Measurements from ENCODE around the gene ADIPOR2.
"Not testable (repeated sequence)": the region's sequence is repeated elsewhere in the genome, so short reads cannot be mapped to it uniquely, and the experiment has no call there.

Gene ADIPOR2

DNA sequence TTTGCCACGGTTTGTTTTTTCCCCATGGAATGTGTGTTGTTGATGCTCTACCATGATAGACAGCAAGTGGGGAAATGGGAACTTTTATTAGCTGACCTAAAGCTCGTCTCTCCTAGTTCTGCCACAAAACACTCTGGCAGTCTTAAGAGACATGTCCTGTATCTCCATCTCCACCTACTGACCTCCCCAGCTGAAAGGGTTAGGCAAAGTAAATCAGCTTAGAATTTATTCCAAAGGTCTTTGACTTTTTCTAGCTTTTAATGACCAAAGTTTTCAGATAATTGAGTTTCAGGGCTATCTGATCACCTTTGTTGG is 9.4 kb upstream of the ADIPOR2 start:
- no peak for DNase-seq (ENCODE audit: low spot score)
- TF ChIP-seq, protein P1, sequence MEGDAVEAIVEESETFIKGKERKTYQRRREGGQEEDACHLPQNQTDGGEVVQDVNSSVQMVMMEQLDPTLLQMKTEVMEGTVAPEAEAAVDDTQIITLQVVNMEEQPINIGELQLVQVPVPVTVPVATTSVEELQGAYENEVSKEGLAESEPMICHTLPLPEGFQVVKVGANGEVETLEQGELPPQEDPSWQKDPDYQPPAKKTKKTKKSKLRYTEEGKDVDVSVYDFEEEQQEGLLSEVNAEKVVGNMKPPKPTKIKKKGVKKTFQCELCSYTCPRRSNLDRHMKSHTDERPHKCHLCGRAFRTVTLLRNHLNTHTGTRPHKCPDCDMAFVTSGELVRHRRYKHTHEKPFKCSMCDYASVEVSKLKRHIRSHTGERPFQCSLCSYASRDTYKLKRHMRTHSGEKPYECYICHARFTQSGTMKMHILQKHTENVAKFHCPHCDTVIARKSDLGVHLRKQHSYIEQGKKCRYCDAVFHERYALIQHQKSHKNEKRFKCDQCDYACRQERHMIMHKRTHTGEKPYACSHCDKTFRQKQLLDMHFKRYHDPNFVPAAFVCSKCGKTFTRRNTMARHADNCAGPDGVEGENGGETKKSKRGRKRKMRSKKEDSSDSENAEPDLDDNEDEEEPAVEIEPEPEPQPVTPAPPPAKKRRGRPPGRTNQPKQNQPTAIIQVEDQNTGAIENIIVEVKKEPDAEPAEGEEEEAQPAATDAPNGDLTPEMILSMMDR (IDR thresholded peaks at IDR 0.05; ENCODE audit: extremely low read depth, missing control alignments), result no peak

DNA sequence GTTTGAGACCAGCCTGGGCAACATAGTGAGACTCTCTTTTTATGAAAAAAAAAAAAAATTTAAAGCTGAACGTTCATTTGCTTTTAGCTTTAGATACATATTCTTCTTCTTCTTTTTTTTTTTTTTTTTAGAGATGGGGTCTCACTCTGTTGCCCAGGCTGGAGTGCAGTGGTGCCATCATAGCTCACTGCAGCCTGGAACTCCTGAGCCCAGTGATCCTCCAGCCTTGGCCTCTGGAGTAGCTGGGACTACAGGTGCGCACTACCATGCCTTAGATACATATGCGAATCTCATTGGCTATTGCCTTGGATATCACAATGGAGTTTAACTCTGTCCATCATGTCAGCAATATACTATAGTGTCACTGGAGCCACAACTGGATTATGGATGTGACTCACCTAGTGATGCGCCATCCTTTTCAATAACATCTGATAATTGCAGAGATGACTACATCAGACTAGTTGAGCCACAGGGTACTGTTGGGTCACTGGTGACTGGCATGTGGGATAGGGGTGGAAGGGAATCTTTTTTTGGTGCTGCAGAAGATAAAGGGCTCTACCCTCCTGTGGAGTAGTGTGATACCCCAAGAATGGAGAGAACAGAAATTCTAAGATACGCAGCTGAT is 2.7 kb upstream of the ADIPOR2 start:
- TF ChIP-seq, protein P1 (IDR thresholded peaks at IDR 0.05; ENCODE audit: extremely low read depth, missing control alignments), result no peak
- DNase-seq (ENCODE audit: low spot score), result no peak

DNA sequence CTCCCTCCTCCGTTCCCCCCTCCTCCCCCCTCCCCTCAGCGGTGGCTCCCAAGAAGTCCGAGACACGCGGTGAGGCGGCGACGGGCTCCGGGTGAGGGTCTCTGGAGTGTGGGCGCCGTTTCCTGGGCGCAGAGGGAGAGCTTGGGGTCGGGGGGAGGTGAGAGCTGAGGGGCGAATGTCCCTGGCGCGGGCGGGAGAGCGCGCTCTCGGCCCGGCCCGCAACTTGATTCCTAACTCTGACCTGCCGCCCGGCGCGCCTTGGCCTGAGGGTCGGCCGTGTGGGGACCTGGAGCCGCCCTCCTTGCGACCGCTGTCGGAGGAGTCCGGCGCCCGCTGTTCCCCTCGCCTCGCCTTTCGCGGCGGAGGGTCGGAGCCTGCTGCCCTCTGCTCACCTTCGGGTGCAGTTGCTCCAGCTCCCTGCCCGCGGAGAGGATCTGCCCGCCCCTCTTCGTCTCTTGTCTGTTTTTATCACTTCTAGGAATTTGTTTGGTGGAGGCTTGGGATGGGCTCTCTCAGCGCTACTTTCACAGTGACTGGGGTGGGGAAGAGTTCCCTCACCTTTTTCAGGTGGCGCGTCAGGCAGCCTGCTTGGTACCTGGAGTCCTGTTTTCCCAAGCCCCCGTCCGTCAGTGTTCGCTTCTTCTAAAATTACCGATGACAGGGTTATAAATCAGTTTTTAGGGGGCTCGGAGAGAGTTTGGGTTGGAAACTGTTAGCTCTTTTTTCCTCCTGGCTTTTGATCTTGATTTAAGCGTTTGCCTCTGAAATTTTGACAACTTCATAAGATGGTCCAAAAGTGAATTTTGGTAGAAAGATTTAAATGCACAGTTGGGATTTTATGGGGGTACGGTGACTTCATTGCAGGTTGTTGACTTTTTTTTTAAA is 495 bp downstream of the ADIPOR2 start:
- TF ChIP-seq, protein P1 (IDR thresholded peaks at IDR 0.05; ENCODE audit: extremely low read depth, missing control alignments), result no peak
- peak; percentile 56 for DNase-seq (ENCODE audit: low spot score)

DNA sequence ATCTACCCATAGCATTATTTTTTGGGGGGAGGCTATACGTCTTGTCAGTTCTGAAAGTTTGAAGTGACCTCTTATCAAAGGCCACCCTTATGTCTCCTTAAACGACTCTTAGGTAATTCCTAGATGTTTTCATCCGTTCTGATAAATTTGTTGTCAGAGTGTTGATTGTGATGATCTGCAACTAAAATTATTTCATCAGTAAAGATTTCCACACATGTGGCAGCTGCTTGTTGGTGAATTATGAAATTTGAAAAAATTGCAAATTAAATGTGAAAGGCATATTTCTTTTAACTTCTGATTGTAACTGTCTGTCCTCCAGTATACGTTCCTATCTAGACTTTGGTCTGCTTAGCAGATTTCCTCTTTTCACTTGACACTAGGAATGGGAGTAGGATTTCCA is 1.4 kb downstream of the ADIPOR2 start:
- TF ChIP-seq, protein P1 (IDR thresholded peaks at IDR 0.05; ENCODE audit: extremely low read depth, missing control alignments), result no peak
- DNase-seq (ENCODE audit: low spot score), result peak; percentile 8

DNA sequence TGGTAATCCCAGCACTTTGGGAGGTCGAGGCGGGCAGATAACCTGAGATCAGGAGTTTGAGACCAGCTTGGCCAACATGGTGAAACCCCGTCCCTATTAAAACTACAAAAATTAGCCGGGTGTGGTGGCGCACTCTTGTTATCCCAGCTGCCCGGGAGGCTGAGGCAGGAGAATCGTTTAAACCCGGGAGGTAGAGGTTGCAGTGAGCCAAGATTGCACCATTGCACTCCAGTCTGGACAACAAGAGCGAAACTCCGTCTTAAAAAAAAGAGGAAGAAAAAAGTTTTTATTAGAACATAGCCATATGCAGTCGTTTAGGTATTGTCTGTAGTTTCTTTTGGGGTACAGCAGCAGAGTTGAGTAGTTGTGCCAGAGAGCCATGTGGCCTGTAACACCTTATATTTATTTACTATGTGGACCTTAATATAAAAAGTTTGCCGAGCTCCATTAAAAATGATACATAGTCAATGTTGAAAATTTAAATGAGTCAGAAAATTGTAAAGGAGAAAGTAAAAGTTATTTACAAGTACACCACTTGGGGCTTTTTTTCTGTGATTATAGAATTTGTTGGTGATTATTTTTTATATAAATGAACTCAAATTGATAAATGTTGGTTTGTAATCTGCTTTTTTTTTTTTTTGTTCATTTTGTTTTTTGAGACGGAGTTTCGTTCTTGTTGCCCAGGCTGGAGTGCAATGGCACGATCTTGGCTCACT is 2.2 kb downstream of the ADIPOR2 start:
- DNase-seq (ENCODE audit: low spot score), result peak; percentile 10
- TF ChIP-seq, protein P1 (IDR thresholded peaks at IDR 0.05; ENCODE audit: extremely low read depth, missing control alignments), result no peak

DNA sequence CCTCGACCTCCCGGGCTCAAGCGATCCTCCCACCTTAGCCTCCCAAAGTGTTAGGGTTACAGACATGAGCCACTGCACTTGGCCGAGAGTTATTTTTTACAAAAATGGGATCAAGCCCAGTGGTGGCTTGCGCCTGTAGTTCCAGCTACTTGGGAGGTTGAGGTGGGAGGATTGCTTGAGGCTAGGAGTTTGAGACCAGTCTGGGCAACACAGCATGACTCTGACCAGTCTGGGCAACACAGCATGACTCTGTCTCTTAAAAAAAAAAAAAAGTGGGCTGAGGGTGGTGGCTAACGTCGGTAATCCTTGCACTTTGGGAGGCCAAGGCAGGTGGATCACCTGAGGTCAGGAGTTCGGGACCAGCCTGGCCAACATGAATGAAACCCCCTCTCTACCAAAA is 4.2 kb downstream of the ADIPOR2 start:
- not testable (repeated sequence) for DNase-seq (ENCODE audit: low spot score)

DNA sequence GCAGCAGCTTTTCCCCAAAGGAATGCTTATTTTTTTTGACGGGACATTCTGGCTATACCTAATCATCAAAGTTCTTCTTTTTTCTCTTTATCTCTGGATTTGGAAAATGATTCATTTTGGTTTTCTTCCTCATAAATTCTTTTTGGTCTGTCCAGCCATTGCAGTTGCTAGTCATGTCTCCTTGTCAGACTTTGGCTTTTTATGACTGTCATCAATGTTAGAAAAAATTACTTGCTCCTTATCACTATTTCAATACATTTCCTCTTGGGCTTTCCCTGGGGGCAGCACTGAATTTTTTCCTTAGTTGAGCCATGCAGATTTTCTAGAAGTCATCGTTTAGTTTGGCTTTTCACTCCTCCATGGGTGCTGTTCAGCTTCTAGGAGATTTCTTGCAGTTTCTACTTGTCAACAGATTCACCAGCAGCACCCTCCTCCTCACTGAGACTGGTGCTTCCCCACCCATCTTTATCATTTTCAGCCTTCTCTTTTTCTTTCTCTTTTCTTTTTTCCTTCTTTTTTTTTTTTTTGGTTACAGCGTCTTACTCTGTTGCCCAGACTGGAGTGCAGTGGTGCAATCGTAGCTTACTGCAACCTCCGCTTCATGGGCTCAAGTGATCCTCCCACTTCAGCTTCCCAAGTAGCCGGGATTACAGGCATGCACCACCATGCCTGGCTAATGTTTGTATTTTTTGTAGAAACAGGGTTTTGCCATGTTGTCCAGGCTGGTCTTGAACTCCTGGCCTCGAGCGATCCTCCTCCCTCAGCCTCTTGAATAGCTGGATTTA is 5.2 kb downstream of the ADIPOR2 start:
- DNase-seq (ENCODE audit: low spot score), result no peak
- TF ChIP-seq, protein P1 (IDR thresholded peaks at IDR 0.05; ENCODE audit: extremely low read depth, missing control alignments), result no peak

Measured in GM20000 (cell line).